Measurements from ENCODE around the gene HIVEP2. TPM values are rescaled to one million over a fixed set of nuclear protein-coding genes. Genes with fewer than 3 reads are reported as not detected.

Gene HIVEP2
- total and polyA plus RNA-seq, 4 donors, result 3.0 to 23.8 (median 11.2) TPM

DNA sequence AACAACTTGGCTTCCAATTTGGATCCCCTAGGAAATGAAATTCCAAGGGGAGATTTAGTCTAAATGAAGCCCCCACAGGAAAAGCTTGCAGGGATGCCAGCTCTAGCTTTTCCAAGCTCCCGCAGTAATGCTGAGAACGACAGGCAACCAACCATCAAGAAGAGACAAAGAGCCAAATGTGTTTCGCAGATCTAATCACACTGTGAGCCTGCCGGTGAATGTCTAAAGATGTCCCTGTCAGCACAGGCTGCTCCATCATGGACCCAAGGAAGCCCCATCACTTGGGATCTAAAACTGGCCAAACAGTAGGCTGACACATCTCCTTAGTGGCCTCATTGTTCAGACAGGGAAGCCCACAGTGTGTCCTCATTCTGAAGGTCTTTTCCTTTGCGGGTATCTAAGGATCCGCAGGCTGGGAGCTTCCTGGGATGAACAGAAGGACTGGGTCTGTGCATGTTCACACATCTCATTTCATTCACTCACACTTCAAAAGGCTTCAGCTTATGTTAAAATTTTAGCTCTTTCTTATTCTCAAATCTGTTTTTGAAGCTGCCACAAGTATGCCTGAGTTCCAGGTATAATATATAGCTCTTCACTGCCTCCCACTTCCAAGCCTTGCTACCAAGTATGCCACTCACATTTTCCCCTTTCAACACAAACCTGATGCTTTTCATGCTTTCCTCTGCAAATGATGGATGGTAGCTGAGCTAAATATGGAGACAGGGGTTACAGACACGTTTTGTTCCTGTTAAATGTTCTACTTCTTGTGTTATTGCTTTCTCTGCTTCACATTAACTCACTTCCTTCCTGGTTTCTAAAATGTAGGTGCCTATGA is 229.8 kb downstream of the HIVEP2 start:
- H3K36me3 ChIP-seq (ENCODE audit: control insufficient read depth in 4 of 4, insufficient read depth in 4 of 4, low read length in 4 of 4), result no peaks in the 10 kb centered on the region
- H3K4me1 ChIP-seq (ENCODE audit: control insufficient read depth in 5 of 5, insufficient read depth in 5 of 5, low read length in 5 of 5), result peaks cover 0 to 2% (median 0%) of the 10 kb centered on the region in 5 donors
- no peak overlapping the region for H3K9ac ChIP-seq (ENCODE audit: insufficient read depth in 1 of 2, low read length in 2 of 2)
- peaks cover 0 to 16% (median 2%) of the 10 kb centered on the region in 4 donors for H3K9me3 ChIP-seq (ENCODE audit: control insufficient read depth in 4 of 4, insufficient read depth in 3 of 4, low read length in 3 of 4)
- 69 to 76% methylated on average over 7 of the region's 7 CpGs for WGBS, 2 donors
- no peak overlapping the region for H3K27ac ChIP-seq (ENCODE audit: low read depth in 1 of 2, low read length in 1 of 2)
- ATAC-seq (ENCODE audit: insufficient read depth, low FRiP score) (no peak), DNase-seq (no peak)
- H3K4me3 ChIP-seq, result no peak overlapping the region
- TF ChIP-seq CTCF (IDR thresholded peaks at IDR 0.05; ENCODE audit: control extremely low read depth, extremely low read depth), result no peak
- H3K27me3 ChIP-seq (ENCODE audit: control insufficient read depth in 3 of 3, insufficient read depth in 3 of 3, low read length in 2 of 3), result no peaks in the 10 kb centered on the region

DNA sequence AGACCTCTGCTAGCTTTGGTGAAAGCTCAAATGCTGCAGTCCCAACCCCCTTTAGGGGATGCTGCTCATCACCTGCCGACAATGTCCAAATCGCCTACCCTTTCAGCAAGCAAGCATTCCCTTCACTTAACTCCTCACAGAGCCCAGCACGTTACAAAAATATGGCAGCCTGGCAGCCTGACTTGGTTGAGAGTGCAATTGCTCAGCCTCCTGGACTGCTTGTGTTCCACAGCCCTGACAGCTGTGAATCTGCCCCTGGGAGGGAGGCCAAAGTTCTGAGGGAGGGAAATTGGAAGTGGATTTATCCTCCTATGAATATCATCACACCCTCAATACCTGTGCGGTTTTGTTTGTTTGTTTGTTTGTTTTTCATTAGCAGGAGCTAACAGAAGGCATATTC is 231.0 kb downstream of the HIVEP2 start:
- WGBS, 2 donors, result 91% methylated on average over 4 of the region's 4 CpGs
- DNase-seq (no peak), ATAC-seq (ENCODE audit: insufficient read depth, low FRiP score) (no peak)
- H3K9ac ChIP-seq (ENCODE audit: insufficient read depth in 1 of 2, low read length in 2 of 2), result no peak overlapping the region
- peaks cover 0 to 10% (median 2%) of the 10 kb centered on the region in 4 donors for H3K9me3 ChIP-seq (ENCODE audit: control insufficient read depth in 4 of 4, insufficient read depth in 3 of 4, low read length in 3 of 4)
- H3K36me3 ChIP-seq (ENCODE audit: control insufficient read depth in 4 of 4, insufficient read depth in 4 of 4, low read length in 4 of 4), result no peaks in the 10 kb centered on the region
- no peak overlapping the region for H3K27ac ChIP-seq (ENCODE audit: low read depth in 1 of 2, low read length in 1 of 2)
- no peak for TF ChIP-seq CTCF (IDR thresholded peaks at IDR 0.05; ENCODE audit: control extremely low read depth, extremely low read depth)
- no peak overlapping the region for H3K4me3 ChIP-seq
- H3K4me1 ChIP-seq (ENCODE audit: control insufficient read depth in 5 of 5, insufficient read depth in 5 of 5, low read length in 5 of 5), result no peaks in the 10 kb centered on the region
- H3K27me3 ChIP-seq (ENCODE audit: control insufficient read depth in 3 of 3, insufficient read depth in 3 of 3, low read length in 2 of 3), result no peaks in the 10 kb centered on the region

DNA sequence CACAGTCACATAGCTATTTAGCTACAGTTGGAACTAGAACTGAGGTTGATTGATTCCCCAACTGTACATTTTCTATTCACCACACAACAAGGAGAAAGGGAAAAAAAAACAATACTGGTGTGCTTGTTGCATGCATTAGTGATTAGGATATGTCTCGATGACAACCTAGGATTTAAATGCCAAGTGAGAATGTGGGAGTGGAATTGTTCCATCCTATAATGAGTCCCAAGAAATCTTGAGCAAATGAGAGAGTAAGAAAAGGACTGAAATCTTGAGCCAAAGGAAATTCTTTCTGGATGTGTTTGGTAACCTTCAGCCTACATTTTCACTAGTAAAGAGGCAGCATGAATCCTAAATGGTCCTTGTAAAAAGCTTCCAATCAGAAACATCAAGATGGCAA is 232.7 kb downstream of the HIVEP2 start:
- Histone ChIP-seq H3K4me3 (no peak overlapping the region), H3K27ac (ENCODE audit: low read depth in 1 of 2, low read length in 1 of 2) (no peak overlapping the region), H3K9me3 (ENCODE audit: control insufficient read depth in 4 of 4, insufficient read depth in 3 of 4, low read length in 3 of 4) (peaks cover 0 to 5% (median under 1%) of the 10 kb centered on the region in 4 donors), H3K4me1 (ENCODE audit: control insufficient read depth in 5 of 5, insufficient read depth in 5 of 5, low read length in 5 of 5) (peaks cover 0 to 3% (median 0%) of the 10 kb centered on the region in 5 donors), H3K9ac (ENCODE audit: insufficient read depth in 1 of 2, low read length in 2 of 2) (no peak overlapping the region), H3K36me3 (ENCODE audit: control insufficient read depth in 4 of 4, insufficient read depth in 4 of 4, low read length in 4 of 4) (no peaks in the 10 kb centered on the region), H3K27me3 (ENCODE audit: control insufficient read depth in 3 of 3, insufficient read depth in 3 of 3, low read length in 2 of 3) (no peaks in the 10 kb centered on the region)
- no peak for TF ChIP-seq CTCF (IDR thresholded peaks at IDR 0.05; ENCODE audit: control extremely low read depth, extremely low read depth)
- WGBS, 2 donors, result 93 to 95% methylated on average over 1 of the region's 1 CpG
- DNase-seq (no peak), ATAC-seq (ENCODE audit: insufficient read depth, low FRiP score) (no peak)

Data from lung (tissue), 12 donors.